WTC11 (cell line): Measurements from ENCODE around the gene SMPX. TPM values are rescaled to one million over a fixed set of nuclear protein-coding genes. Genes with fewer than 3 reads are reported as not detected.

Source experiments
- ATF2 ChIP-seq: sonication (generic); formaldehyde crosslinking; IDR thresholded peaks from 2 replicates; pipeline ENCODE4 v1.8.1; 2022; ENCODE audit warnings: low read depth, missing genetic modification reagents, borderline replicate concordance
- CREM ChIP-seq: sonication (generic); formaldehyde crosslinking; IDR thresholded peaks from 2 replicates; pipeline ENCODE4 v1.8.1; 2022; ENCODE audit warnings: mild to moderate bottlenecking, missing genetic modification reagents, moderate library complexity
- CTCF ChIP-seq: fragments of 200-600 bp; IDR thresholded peaks from 2 replicates; pipeline ENCODE4 v1.8.0; 2022; ENCODE audit warnings: antibody characterized with exemption
- GTF2I ChIP-seq: fragments of 250-450 bp; sonication (Bioruptor Pico); conservative IDR thresholded peaks from 2 replicates; pipeline ENCODE4 v1.4.0; 2021; ENCODE audit warnings: mild to moderate bottlenecking
- JAZF1 ChIP-seq: fragments of 250-450 bp; sonication (Bioruptor Pico); IDR thresholded peaks from 2 replicates; pipeline ENCODE4 v1.9.0; 2021; ENCODE audit warnings: moderate library complexity, mild to moderate bottlenecking, inconsistent platforms
- NR2C2 ChIP-seq: sonication (generic); formaldehyde crosslinking; IDR thresholded peaks from 2 replicates; pipeline ENCODE4 v1.8.0; 2022; ENCODE audit warnings: mild to moderate bottlenecking, missing genetic modification reagents
- PRDM15 ChIP-seq: sonication (generic); formaldehyde crosslinking; IDR thresholded peaks from 2 replicates; pipeline ENCODE4 v1.8.0; 2022; ENCODE audit warnings: missing genetic modification reagents
- TP53 ChIP-seq: sonication (generic); formaldehyde crosslinking; IDR thresholded peaks from 2 replicates; pipeline ENCODE4 v1.8.1; 2023; ENCODE audit warnings: mild to moderate bottlenecking, missing genetic modification reagents
- USF1 ChIP-seq: sonication (generic); formaldehyde crosslinking; IDR thresholded peaks from 2 replicates; pipeline ENCODE4 v1.8.0; 2022; ENCODE audit warnings: mild to moderate bottlenecking, missing genetic modification reagents
- ZNF232 ChIP-seq: sonication (generic); formaldehyde crosslinking; IDR thresholded peaks from 2 replicates; pipeline ENCODE4 v1.8.0; 2022; ENCODE audit warnings: mild to moderate bottlenecking, missing genetic modification reagents
- ZNF281 ChIP-seq: sonication (generic); formaldehyde crosslinking; IDR thresholded peaks from 2 replicates; pipeline ENCODE4 v1.8.0; 2023; ENCODE audit warnings: mild to moderate bottlenecking, missing genetic modification reagents
- total RNA-seq: library from RNA; stranded (reverse); gene quantifications from 3 replicates; pipeline ENCODE4 v1.2.3, GENCODE V29; 2021
- TF ChIP-seq, protein P1 (sequence below): sonication (generic); formaldehyde crosslinking; IDR thresholded peaks from 2 replicates; pipeline ENCODE4 v1.8.0; 2023; ENCODE audit warnings: missing genetic modification reagents, mild to moderate bottlenecking, borderline replicate concordance

Gene SMPX
- total RNA-seq, 1 experiment from 2014 or later = not detected

GRCh38 chrX:21781976-21782375 lies 24.1 kb upstream of the SMPX start (continued):
- TF ChIP-seq PRDM15 (CRISPR knock-in tag) (no peak), CTCF (no peak), ZNF232 (CRISPR knock-in tag) (no peak), JAZF1 (CRISPR knock-in tag) (no peak), ZNF281 (CRISPR knock-in tag) (no peak), GTF2I (CRISPR knock-in tag) (no peak), CREM (CRISPR knock-in tag) (no peak), ATF2 (CRISPR knock-in tag) (no peak), USF1 (CRISPR knock-in tag) (no peak), NR2C2 (CRISPR knock-in tag) (no peak), TP53 (CRISPR knock-in tag) (no peak)
- TF ChIP-seq, protein P1, sequence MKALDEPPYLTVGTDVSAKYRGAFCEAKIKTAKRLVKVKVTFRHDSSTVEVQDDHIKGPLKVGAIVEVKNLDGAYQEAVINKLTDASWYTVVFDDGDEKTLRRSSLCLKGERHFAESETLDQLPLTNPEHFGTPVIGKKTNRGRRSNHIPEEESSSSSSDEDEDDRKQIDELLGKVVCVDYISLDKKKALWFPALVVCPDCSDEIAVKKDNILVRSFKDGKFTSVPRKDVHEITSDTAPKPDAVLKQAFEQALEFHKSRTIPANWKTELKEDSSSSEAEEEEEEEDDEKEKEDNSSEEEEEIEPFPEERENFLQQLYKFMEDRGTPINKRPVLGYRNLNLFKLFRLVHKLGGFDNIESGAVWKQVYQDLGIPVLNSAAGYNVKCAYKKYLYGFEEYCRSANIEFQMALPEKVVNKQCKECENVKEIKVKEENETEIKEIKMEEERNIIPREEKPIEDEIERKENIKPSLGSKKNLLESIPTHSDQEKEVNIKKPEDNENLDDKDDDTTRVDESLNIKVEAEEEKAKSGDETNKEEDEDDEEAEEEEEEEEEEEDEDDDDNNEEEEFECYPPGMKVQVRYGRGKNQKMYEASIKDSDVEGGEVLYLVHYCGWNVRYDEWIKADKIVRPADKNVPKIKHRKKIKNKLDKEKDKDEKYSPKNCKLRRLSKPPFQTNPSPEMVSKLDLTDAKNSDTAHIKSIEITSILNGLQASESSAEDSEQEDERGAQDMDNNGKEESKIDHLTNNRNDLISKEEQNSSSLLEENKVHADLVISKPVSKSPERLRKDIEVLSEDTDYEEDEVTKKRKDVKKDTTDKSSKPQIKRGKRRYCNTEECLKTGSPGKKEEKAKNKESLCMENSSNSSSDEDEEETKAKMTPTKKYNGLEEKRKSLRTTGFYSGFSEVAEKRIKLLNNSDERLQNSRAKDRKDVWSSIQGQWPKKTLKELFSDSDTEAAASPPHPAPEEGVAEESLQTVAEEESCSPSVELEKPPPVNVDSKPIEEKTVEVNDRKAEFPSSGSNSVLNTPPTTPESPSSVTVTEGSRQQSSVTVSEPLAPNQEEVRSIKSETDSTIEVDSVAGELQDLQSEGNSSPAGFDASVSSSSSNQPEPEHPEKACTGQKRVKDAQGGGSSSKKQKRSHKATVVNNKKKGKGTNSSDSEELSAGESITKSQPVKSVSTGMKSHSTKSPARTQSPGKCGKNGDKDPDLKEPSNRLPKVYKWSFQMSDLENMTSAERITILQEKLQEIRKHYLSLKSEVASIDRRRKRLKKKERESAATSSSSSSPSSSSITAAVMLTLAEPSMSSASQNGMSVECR (CRISPR knock-in tag) = no peak
